A673 (cell line): Measurements from ENCODE around the gene DDR2.

Experiments
- EZH2 ChIP-seq: fragments of 200-600 bp; sonication (generic); IDR thresholded peaks from 2 replicates; pipeline ENCODE4 v1.6.1; 2017; ENCODE audit warnings: borderline replicate concordance, low read depth, mild to moderate bottlenecking, mixed read lengths, antibody characterized with exemption, low read length; ENCODE audit not compliant: poor library complexity, severe bottlenecking
- TF ChIP-seq, protein P1 (sequence below): fragments of 300-800, 200-600 bp; sonication (generic); conservative IDR thresholded peaks from 2 replicates; pipeline ENCODE4 v1.5.1; 2017; ENCODE audit warnings: low read depth, mild to moderate bottlenecking, antibody characterized with exemption, low read length, moderate library complexity, mixed read lengths

DNA sequence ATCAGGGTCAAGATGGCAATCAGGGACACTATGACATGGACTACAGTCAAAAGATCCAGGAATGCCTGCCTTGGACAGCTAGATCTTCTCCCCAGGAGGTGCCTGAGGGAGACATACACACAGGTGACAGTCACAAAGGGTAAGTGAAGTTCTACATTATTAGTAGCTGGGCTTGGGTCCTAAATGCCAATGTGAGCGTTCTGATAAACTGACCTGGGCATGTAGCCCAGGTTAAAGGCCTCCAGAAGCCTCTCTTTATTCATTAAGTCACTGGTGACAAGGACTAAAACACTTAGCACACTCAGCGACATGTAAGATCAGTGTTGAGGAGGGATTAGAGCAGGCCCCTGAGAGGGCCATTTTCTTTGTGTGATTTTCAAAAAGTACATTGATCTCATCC lies 109.3 kb downstream of the DDR2 start:
- TF ChIP-seq, protein P1, sequence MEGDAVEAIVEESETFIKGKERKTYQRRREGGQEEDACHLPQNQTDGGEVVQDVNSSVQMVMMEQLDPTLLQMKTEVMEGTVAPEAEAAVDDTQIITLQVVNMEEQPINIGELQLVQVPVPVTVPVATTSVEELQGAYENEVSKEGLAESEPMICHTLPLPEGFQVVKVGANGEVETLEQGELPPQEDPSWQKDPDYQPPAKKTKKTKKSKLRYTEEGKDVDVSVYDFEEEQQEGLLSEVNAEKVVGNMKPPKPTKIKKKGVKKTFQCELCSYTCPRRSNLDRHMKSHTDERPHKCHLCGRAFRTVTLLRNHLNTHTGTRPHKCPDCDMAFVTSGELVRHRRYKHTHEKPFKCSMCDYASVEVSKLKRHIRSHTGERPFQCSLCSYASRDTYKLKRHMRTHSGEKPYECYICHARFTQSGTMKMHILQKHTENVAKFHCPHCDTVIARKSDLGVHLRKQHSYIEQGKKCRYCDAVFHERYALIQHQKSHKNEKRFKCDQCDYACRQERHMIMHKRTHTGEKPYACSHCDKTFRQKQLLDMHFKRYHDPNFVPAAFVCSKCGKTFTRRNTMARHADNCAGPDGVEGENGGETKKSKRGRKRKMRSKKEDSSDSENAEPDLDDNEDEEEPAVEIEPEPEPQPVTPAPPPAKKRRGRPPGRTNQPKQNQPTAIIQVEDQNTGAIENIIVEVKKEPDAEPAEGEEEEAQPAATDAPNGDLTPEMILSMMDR, result no peak
- TF ChIP-seq EZH2, result no peak
